ENCODE data around the gene AIG1. TPM values are rescaled to one million over a fixed set of nuclear protein-coding genes. Genes with fewer than 3 reads are reported as not detected.

The AIG1 gene
- total RNA-seq, 1 experiment from 2014 or later, result 51.1 TPM

GRCh38 chr6:143023695-143024094 lies 37.0 kb upstream of the AIG1 start (continued):
- TF ChIP-seq ZBTB33 (IDR thresholded peaks at IDR 0.05; ENCODE audit: extremely low read depth, insufficient replicate concordance, low read length) (no peak), RAD21 (IDR thresholded peaks at IDR 0.05; ENCODE audit: low read depth) (no peak), ELF1 (IDR thresholded peaks at IDR 0.05; ENCODE audit: borderline replicate concordance, low read depth) (no peak), ATF3 (IDR thresholded peaks at IDR 0.05) (no peak)

GRCh38 chr6:143024977-143025376 lies 35.7 kb upstream of the AIG1 start:
- no peak overlapping the region for H3K9ac ChIP-seq (ENCODE audit: low read length)
- H4K20me1 ChIP-seq (ENCODE audit: insufficient read depth), result no peaks in the 10 kb centered on the region
- no peaks in the 10 kb centered on the region for H3K27me3 ChIP-seq (ENCODE audit: insufficient read depth, low read length)
- no peak overlapping the region for H3K4me3 ChIP-seq (replicated peaks in 1 of 2; ENCODE audit: low read depth in 1 of 2, low read length in 2 of 2)
- H2AFZ ChIP-seq (ENCODE audit: low read depth, low read length, poor library complexity, severe bottlenecking), result no peak overlapping the region
- ChIA-PET CTCF (no interaction called here), RAD21 (ENCODE audit: low non-redundant PET in 1 of 2, low total read pairs in 2 of 2, uncharacterized antibody in 2 of 2, unreplicated experiment in 2 of 2) (no interaction called here), POLR2A (no interaction called here)
- no peaks in the 10 kb centered on the region for H3K79me2 ChIP-seq (ENCODE audit: insufficient read depth, low read length)
- H3K9me2 ChIP-seq (ENCODE audit: insufficient read depth), result no peaks in the 10 kb centered on the region
- DNase-seq (ENCODE audit: low read depth, low spot score), result no peak
- H3K36me3 ChIP-seq (ENCODE audit: control insufficient read depth in 1 of 2, insufficient read depth in 2 of 2, low read length in 2 of 2), result no peaks in the 10 kb centered on the region
- no peak for ATAC-seq
- intact Hi-C loops (cut with micrococcal nuclease), result loop anchor here (10.0 kb wide), 1 partner anchor 550 kb away; no protein-coding TSS in a partner anchor
- no peaks in the 10 kb centered on the region for H3K9me3 ChIP-seq (ENCODE audit: control insufficient read depth in 1 of 2, insufficient read depth in 1 of 2, low read depth in 1 of 2, low read length in 2 of 2)
- no TSS peak for BruUV-seq (replicated peaks)
- no peak overlapping the region for H3K27ac ChIP-seq (ENCODE audit: low read depth, low read length)
- no peaks in the 10 kb centered on the region for H3K4me1 ChIP-seq (ENCODE audit: control insufficient read depth in 1 of 2, insufficient read depth in 2 of 2, low read length in 2 of 2)
- no peak overlapping the region for H3K4me2 ChIP-seq (ENCODE audit: low read length)
- TF ChIP-seq CEBPB (IDR thresholded peaks at IDR 0.05; ENCODE audit: low read depth), result no peak
- no peak for TF ChIP-seq SIN3A (IDR thresholded peaks at IDR 0.05; ENCODE audit: low read depth)
- TF ChIP-seq MAX (IDR thresholded peaks at IDR 0.05), result no peak
- no peak for TF ChIP-seq YY1 (IDR thresholded peaks at IDR 0.05; ENCODE audit: extremely low read depth, insufficient replicate concordance, low read depth, low read length)
- TF ChIP-seq FOSL1 (IDR thresholded peaks at IDR 0.05; ENCODE audit: low read depth), result no peak
- TF ChIP-seq JUND (IDR thresholded peaks at IDR 0.05), result no peak
- no peak for TF ChIP-seq CBX3 (IDR thresholded peaks at IDR 0.05; ENCODE audit: low read depth)
- no peak for TF ChIP-seq EZH2phosphoT487 (IDR thresholded peaks at IDR 0.05; ENCODE audit: borderline replicate concordance)
- no peak for TF ChIP-seq ZFX (IDR thresholded peaks at IDR 0.05)
- TF ChIP-seq ZBTB33 (IDR thresholded peaks at IDR 0.05; ENCODE audit: extremely low read depth, insufficient replicate concordance, low read length), result no peak
- TF ChIP-seq TCF7L2 (IDR thresholded peaks at IDR 0.05; ENCODE audit: borderline replicate concordance, extremely low read depth, insufficient read depth, insufficient read length), result no peak
- no peak for TF ChIP-seq ZNF274 (IDR thresholded peaks at IDR 0.05; ENCODE audit: low read depth, low read length)
- TF ChIP-seq EGR1 (IDR thresholded peaks at IDR 0.05; ENCODE audit: low read depth), result no peak
- TF ChIP-seq SRF (IDR thresholded peaks at IDR 0.05; ENCODE audit: low read depth), result no peak
- no peak for TF ChIP-seq POLR2A (IDR thresholded peaks at IDR 0.05; ENCODE audit: borderline replicate concordance, extremely low read depth, insufficient read depth, insufficient read length)
- TF ChIP-seq CTCF (IDR thresholded peaks at IDR 0.05 in 2 of 3, conservative IDR thresholded peaks at IDR 0.05 in 1 of 3; ENCODE audit: borderline replicate concordance in 1 of 3, insufficient read depth in 1 of 3, low read depth in 2 of 3, low read length in 2 of 3), result no peak
- TF ChIP-seq EZH2 (IDR thresholded peaks at IDR 0.05), result no peak
